ENCODE measurements around the gene FRMD8. TPM values are rescaled to one million over a fixed set of nuclear protein-coding genes. Genes with fewer than 3 reads are reported as not detected.
A peak's percentile ranks its signal among the peaks of the same experiment; 100 is the strongest.

FRMD8 gene
- 10 to 100 TPM; 19.9 to 31.5 (median 21.3) TPM for total RNA-seq

- peak within 1 kb of the TSS; percentile 80 to 99 (median 96) for H3K27ac ChIP-seq
- TF ChIP-seq POLR2AphosphoS5 (IDR thresholded peaks at IDR 0.05) (peak; percentile 97), CTCF (IDR thresholded peaks at IDR 0.05) (peak in 1 of 4 experiments; percentile 19), POLR2A (IDR thresholded peaks at IDR 0.05) (peak; percentile 94 to 96), EP300 (IDR thresholded peaks at IDR 0.05) (no peak)
- peaks cover 0 to 17% of the 10 kb centered on the region in 2 donors for H3K36me3 ChIP-seq
- ATAC-seq: peak; percentile 81
- WGBS, 2 donors (ENCODE audit: low coverage in 1 of 2): 0% methylated on average over 13 of the region's 76 CpGs; no CpG with 5 or more reads in 1 of the 2 donors
- H3K9me3 ChIP-seq: no peaks in the 10 kb centered on the region
- H3K4me1 ChIP-seq: peaks cover 0 to 94% (median 46%) of the 10 kb centered on the region in 3 donors
- no peaks in the 10 kb centered on the region for H3K27me3 ChIP-seq
- H3K4me3 ChIP-seq: peak within 1 kb of the TSS; percentile 73 to 93
Observed at GRCh38 chr11:65386307-65387140, at the start of gene FRMD8. TSS of gene FRMD8 (plus strand) at chr11:65386637. CDS start at chr11:65387037, 400 bp downstream.

- Histone ChIP-seq H3K9me3 (no peaks in the 10 kb centered on the region), H3K27me3 (no peaks in the 10 kb centered on the region), H3K4me3 (no peak overlapping the region), H3K36me3 (peaks cover 8 to 48% of the 10 kb centered on the region in 2 donors), H3K27ac (no peak overlapping the region), H3K4me1 (peaks cover 0 to 57% (median 11%) of the 10 kb centered on the region in 3 donors)
- WGBS, 2 donors (ENCODE audit: low coverage in 1 of 2): 69 to 83% methylated on average over 2 to 5 of the region's 7 CpGs
- ATAC-seq: no peak
- TF ChIP-seq POLR2A (IDR thresholded peaks at IDR 0.05): no peak
- no peak for TF ChIP-seq POLR2AphosphoS5 (IDR thresholded peaks at IDR 0.05)
- no peak for TF ChIP-seq CTCF (IDR thresholded peaks at IDR 0.05)
- no peak for TF ChIP-seq EP300 (IDR thresholded peaks at IDR 0.05)
Observed at GRCh38 chr11:65338676-65339075, 47.8 kb upstream of the FRMD8 start.

GRCh38 chr11:65340226-65340625 is 46.2 kb upstream of the FRMD8 start:
- 76 to 80% methylated on average over 6 to 9 of the region's 11 CpGs for WGBS, 2 donors (ENCODE audit: low coverage in 1 of 2)
- Histone ChIP-seq H3K27ac (no peak overlapping the region), H3K4me3 (no peak overlapping the region), H3K9me3 (no peaks in the 10 kb centered on the region), H3K36me3 (peaks cover 8 to 63% of the 10 kb centered on the region in 2 donors), H3K4me1 (peaks cover 0 to 47% (median 6%) of the 10 kb centered on the region in 3 donors), H3K27me3 (no peaks in the 10 kb centered on the region)
- no peak for ATAC-seq
- TF ChIP-seq POLR2AphosphoS5 (IDR thresholded peaks at IDR 0.05) (no peak), POLR2A (IDR thresholded peaks at IDR 0.05) (no peak), CTCF (IDR thresholded peaks at IDR 0.05) (no peak), EP300 (IDR thresholded peaks at IDR 0.05) (no peak)

GRCh38 chr11:65341856-65342255 is 44.6 kb upstream of the FRMD8 start:
- Histone ChIP-seq H3K27me3 (no peaks in the 10 kb centered on the region), H3K9me3 (no peaks in the 10 kb centered on the region), H3K36me3 (peaks cover 8 to 72% of the 10 kb centered on the region in 2 donors), H3K27ac (no peak overlapping the region), H3K4me1 (peaks cover 0 to 33% (median 0%) of the 10 kb centered on the region in 3 donors), H3K4me3 (no peak overlapping the region)
- no peak for TF ChIP-seq CTCF (IDR thresholded peaks at IDR 0.05)
- no peak for TF ChIP-seq EP300 (IDR thresholded peaks at IDR 0.05)
- no peak for TF ChIP-seq POLR2A (IDR thresholded peaks at IDR 0.05)
- no peak for TF ChIP-seq POLR2AphosphoS5 (IDR thresholded peaks at IDR 0.05)
- no peak for ATAC-seq
- WGBS, 2 donors (ENCODE audit: low coverage in 1 of 2): 74 to 100% methylated on average over 2 of the region's 3 CpGs
